Mucosa of rectum (tissue), 2 donors: Measurements from ENCODE around the gene TECPR1.

Experiments used
- H3K27ac ChIP-seq, 2 donors: one replicate each; pipeline ENCODE4 v1.7.0; 2013; ENCODE audit warnings: inconsistent platforms in 2 of 2, low read depth in 2 of 2, low read length in 2 of 2
- H3K27me3 ChIP-seq, 2 donors: one replicate each; pipeline ENCODE4 v1.7.0; 2013; ENCODE audit warnings: low read length in 2 of 2; ENCODE audit not compliant: control insufficient read depth in 2 of 2, insufficient read depth in 2 of 2
- H3K36me3 ChIP-seq, 2 donors: one replicate each; pipeline ENCODE4 v1.7.0; 2013; ENCODE audit warnings: low read length in 2 of 2; ENCODE audit not compliant: control insufficient read depth in 2 of 2, insufficient read depth in 2 of 2
- H3K4me1 ChIP-seq, 2 donors: one replicate each; pipeline ENCODE4 v1.7.0; 2013; ENCODE audit warnings: low read length in 2 of 2, mild to moderate bottlenecking in 1 of 2; ENCODE audit not compliant: control insufficient read depth in 2 of 2, insufficient read depth in 2 of 2
- H3K4me3 ChIP-seq, 2 donors: one replicate each; pipeline ENCODE4 v1.7.0; 2013; ENCODE audit warnings: low read length in 2 of 2
- H3K9ac ChIP-seq, 2 donors: one replicate each; pipeline ENCODE4 v1.7.0; 2013; ENCODE audit warnings: low read length in 2 of 2, low read depth in 1 of 2, mild to moderate bottlenecking in 1 of 2
- H3K9me3 ChIP-seq, 2 donors: one replicate each; pipeline ENCODE4 v1.7.0; 2013; ENCODE audit warnings: low read length in 2 of 2; ENCODE audit not compliant: control insufficient read depth in 2 of 2
- donor health status: healthy.
- donor health status: Normal muscosa, but diverticular disease.

The TECPR1 gene

GRCh38 chr7:98293265-98293664, 41.2 kb upstream of the TECPR1 start:
- Histone ChIP-seq H3K36me3 (peaks cover 31 to 54% of the 10 kb centered on the region in 2 donors), H3K9me3 (no peaks in the 10 kb centered on the region), H3K27me3 (no peaks in the 10 kb centered on the region), H3K4me1 (peaks cover 2% of the 10 kb centered on the region in 2 donors), H3K4me3 (no peak overlapping the region), H3K27ac (no peak overlapping the region), H3K9ac (no peak overlapping the region)

- H3K27me3 ChIP-seq: no peaks in the 10 kb centered on the region
These were observed 39.7 kb upstream of the TECPR1 start for GRCh38 chr7:98291717-98292116.

GRCh38 chr7:98289333-98289875, 37.4 kb upstream of the TECPR1 start:
- Histone ChIP-seq H3K36me3 (peaks cover 25 to 41% of the 10 kb centered on the region in 2 donors), H3K9me3 (no peaks in the 10 kb centered on the region), H3K4me3 (no peak overlapping the region), H3K27ac (no peak overlapping the region), H3K27me3 (no peaks in the 10 kb centered on the region), H3K4me1 (peaks cover 39 to 40% of the 10 kb centered on the region in 2 donors), H3K9ac (no peak overlapping the region)

More at GRCh38 chr7:98291717-98292116, 39.7 kb upstream of the TECPR1 start:
- H3K27ac ChIP-seq: no peak overlapping the region
- no peaks in the 10 kb centered on the region for H3K9me3 ChIP-seq
- H3K9ac ChIP-seq: no peak overlapping the region
- H3K36me3 ChIP-seq: peaks cover 31 to 54% of the 10 kb centered on the region in 2 donors
- no peak overlapping the region for H3K4me3 ChIP-seq
- peaks cover 17 to 18% of the 10 kb centered on the region in 2 donors for H3K4me1 ChIP-seq

- no peaks in the 10 kb centered on the region for H3K9me3 ChIP-seq
- H3K4me3 ChIP-seq: peak overlapping the region in 1 of 2 donors; percentile 22
- H3K4me1 ChIP-seq: peaks cover 49 to 52% of the 10 kb centered on the region in 2 donors
- H3K36me3 ChIP-seq: peaks cover 18 to 30% of the 10 kb centered on the region in 2 donors
- no peaks in the 10 kb centered on the region for H3K27me3 ChIP-seq
- peak overlapping the region; percentile 32 to 48 for H3K27ac ChIP-seq
- H3K9ac ChIP-seq: peak overlapping the region in 1 of 2 donors; percentile 25
These were observed 36.2 kb upstream of the TECPR1 start for GRCh38 chr7:98288064-98288823.

- no peak overlapping the region for H3K4me3 ChIP-seq
- H3K9ac ChIP-seq: peak overlapping the region in 1 of 2 donors; percentile 25
- peaks cover 11 to 25% of the 10 kb centered on the region in 2 donors for H3K36me3 ChIP-seq
- H3K9me3 ChIP-seq: no peaks in the 10 kb centered on the region
- H3K4me1 ChIP-seq: peaks cover 53 to 59% of the 10 kb centered on the region in 2 donors
- H3K27ac ChIP-seq: peak overlapping the region; percentile 32 to 48
- H3K27me3 ChIP-seq: no peaks in the 10 kb centered on the region
These were observed 35.5 kb upstream of the TECPR1 start for GRCh38 chr7:98287486-98287959.

- Histone ChIP-seq H3K9me3 (no peaks in the 10 kb centered on the region), H3K27me3 (no peaks in the 10 kb centered on the region), H3K4me1 (peaks cover 57 to 63% of the 10 kb centered on the region in 2 donors), H3K36me3 (peaks cover 6 to 19% of the 10 kb centered on the region in 2 donors), H3K4me3 (no peak overlapping the region), H3K27ac (peak overlapping the region in 1 of 2 donors; percentile 94), H3K9ac (no peak overlapping the region)
These were observed 34.9 kb upstream of the TECPR1 start for GRCh38 chr7:98286701-98287485.

GRCh38 chr7:98286093-98286539, 34.1 kb upstream of the TECPR1 start:
- peak overlapping the region; percentile 94 to 95 for H3K27ac ChIP-seq
- no peaks in the 10 kb centered on the region for H3K9me3 ChIP-seq
- peak overlapping the region in 1 of 2 donors; percentile 88 for H3K9ac ChIP-seq
- H3K4me1 ChIP-seq: peaks cover 57 to 63% of the 10 kb centered on the region in 2 donors
- no peaks in the 10 kb centered on the region for H3K27me3 ChIP-seq
- H3K4me3 ChIP-seq: peak overlapping the region; percentile 26 to 79
- H3K36me3 ChIP-seq: peaks cover 0 to 13% of the 10 kb centered on the region in 2 donors

GRCh38 chr7:98285157-98286092, 33.4 kb upstream of the TECPR1 start:
- Histone ChIP-seq H3K36me3 (peaks cover 0 to 8% of the 10 kb centered on the region in 2 donors), H3K9me3 (no peaks in the 10 kb centered on the region), H3K27ac (peak overlapping the region; percentile 94 to 95), H3K4me1 (peaks cover 60 to 69% of the 10 kb centered on the region in 2 donors), H3K27me3 (no peaks in the 10 kb centered on the region), H3K4me3 (peak overlapping the region; percentile 79 to 86), H3K9ac (peak overlapping the region; percentile 63 to 88)

- Histone ChIP-seq H3K4me3 (peak overlapping the region; percentile 79 to 86), H3K9ac (peak overlapping the region; percentile 63 to 88), H3K36me3 (peaks cover 0 to 7% of the 10 kb centered on the region in 2 donors), H3K4me1 (peaks cover 60 to 72% of the 10 kb centered on the region in 2 donors), H3K27ac (peak overlapping the region; percentile 94 to 95), H3K27me3 (no peaks in the 10 kb centered on the region), H3K9me3 (no peaks in the 10 kb centered on the region)
These were observed 32.5 kb upstream of the TECPR1 start for GRCh38 chr7:98284335-98285036.
